NCI-H2107 treated with DMSO at 0.1 percent for 48 hours (cell line): ENCODE data around the gene ZNFX1.
"Not testable (repeated sequence)": the region's sequence is repeated elsewhere in the genome, so short reads cannot be mapped to it uniquely, and the experiment has no call there.

Experiments used
- DNase-seq: peaks from one replicate; lab custom pipeline; 2025; ENCODE audit not compliant: unreplicated experiment; lab: John Stamatoyannopoulos, UW

ZNFX1 gene

GRCh38 chr20:49278036-49278817 lies at the start of gene ZNFX1:
Gene ZNFX1, minus strand, starts transcription at chr20:49278057. Its CDS starts 2,218 bp downstream, at chr20:49275839.
- peak; percentile 98 for DNase-seq

- DNase-seq = no peak
Observed at GRCh38 chr20:49326026-49326425, 48.2 kb upstream of the ZNFX1 start.

- no peak for DNase-seq
Observed at GRCh38 chr20:49324306-49324705, 46.4 kb upstream of the ZNFX1 start.

- DNase-seq = peak; percentile 73
Observed at GRCh38 chr20:49323622-49324238, 45.9 kb upstream of the ZNFX1 start.

GRCh38 chr20:49320460-49320859 lies 42.6 kb upstream of the ZNFX1 start:
- peak; percentile 22 for DNase-seq

- no peak for DNase-seq
Observed at GRCh38 chr20:49319208-49319809, 41.5 kb upstream of the ZNFX1 start.

GRCh38 chr20:49318430-49319207 lies 40.8 kb upstream of the ZNFX1 start:
- DNase-seq = no peak

- no peak for DNase-seq
Observed at GRCh38 chr20:49318091-49318429, 40.2 kb upstream of the ZNFX1 start.

- DNase-seq = no peak
Observed at GRCh38 chr20:49316704-49317103, 38.8 kb upstream of the ZNFX1 start.

- no peak for DNase-seq
Observed at GRCh38 chr20:49315580-49315979, 37.7 kb upstream of the ZNFX1 start.

GRCh38 chr20:49314052-49314451 lies 36.2 kb upstream of the ZNFX1 start:
- not testable (repeated sequence) for DNase-seq

- DNase-seq = no peak
Observed at GRCh38 chr20:49313283-49313682, 35.4 kb upstream of the ZNFX1 start.

- no peak for DNase-seq
Observed at GRCh38 chr20:49312661-49313060, 34.8 kb upstream of the ZNFX1 start.

GRCh38 chr20:49310705-49311104 lies 32.8 kb upstream of the ZNFX1 start:
- DNase-seq = no peak

GRCh38 chr20:49308875-49309274 lies 31.0 kb upstream of the ZNFX1 start:
- no peak for DNase-seq

GRCh38 chr20:49306903-49307620 lies 29.2 kb upstream of the ZNFX1 start:
- no peak for DNase-seq

- no peak for DNase-seq
Observed at GRCh38 chr20:49303065-49303552, 25.3 kb upstream of the ZNFX1 start.

- peak; percentile 67 for DNase-seq
Observed at GRCh38 chr20:49297605-49298530, 20.0 kb upstream of the ZNFX1 start.

- not testable (repeated sequence) for DNase-seq
Observed at GRCh38 chr20:49294002-49294654, 16.3 kb upstream of the ZNFX1 start.
